A673 (cell line): ENCODE measurements around the gene ZNF341. TPM values are rescaled to one million over a fixed set of nuclear protein-coding genes. Genes with fewer than 3 reads are reported as not detected.

ENCODE experiments used
- BruUV-seq: library from RNA; stranded (reverse); fragments of 400-500 nt; replicated peaks from 2 replicates; lab custom pipeline; 2021; lab: Mats Ljungman, UMichigan
- CTCF ChIA-PET: fragments of 300-600 bp; sonication (Branson Sonifier 250); formaldehyde crosslinking; loops from one replicate; lab custom pipeline; 2022; ENCODE audit warnings: antibody characterized with exemption; lab: Charles Lee
- POLR2A ChIA-PET: fragments of 300-600 bp; sonication (Branson Sonifier 250); formaldehyde crosslinking; loops from one replicate; lab custom pipeline; 2022; ENCODE audit warnings: antibody characterized with exemption; ENCODE audit not compliant: low non-redundant PET; lab: Charles Lee
- DNase-seq: peaks from one replicate; pipeline ENCODE4 v3.0.0-alpha.2; 2015; ENCODE audit warnings: low spot score
- H3K27ac ChIP-seq: fragments of 200-600 bp; sonication (generic); 2 replicates; pipeline ENCODE4 v1.5.1; 2016; ENCODE audit warnings: mixed run types, low read depth, mild to moderate bottlenecking, mixed read lengths, antibody characterized with exemption, low read length; ENCODE audit not compliant: poor library complexity, severe bottlenecking
- H3K27me3 ChIP-seq: fragments of 200-600 bp; sonication (generic); replicated peaks from 2 replicates; pipeline ENCODE4 v1.6.1; 2017; ENCODE audit warnings: mixed run types, low read depth, mild to moderate bottlenecking, mixed read lengths, antibody characterized with exemption, low read length; ENCODE audit not compliant: insufficient read depth, poor library complexity
- H3K36me3 ChIP-seq: fragments of 200-600 bp; sonication (generic); 2 replicates; pipeline ENCODE4 v1.6.1; 2016; ENCODE audit warnings: mixed run types, mild to moderate bottlenecking, mixed read lengths, antibody characterized with exemption, low read length; ENCODE audit not compliant: insufficient read depth, poor library complexity, severe bottlenecking
- H3K4me1 ChIP-seq: fragments of 200-600 bp; sonication (generic); 2 replicates; pipeline ENCODE4 v1.6.1; 2017; ENCODE audit warnings: mixed run types, mild to moderate bottlenecking, mixed read lengths, antibody characterized with exemption, low read length; ENCODE audit not compliant: insufficient read depth, poor library complexity, severe bottlenecking
- H3K4me3 ChIP-seq: fragments of 200-600 bp; sonication (generic); 2 replicates; pipeline ENCODE4 v1.5.1; 2016; ENCODE audit warnings: low read depth, mixed run types, mild to moderate bottlenecking, mixed read lengths, low read length; ENCODE audit not compliant: poor library complexity, severe bottlenecking
- H3K9me3 ChIP-seq: fragments of 200-600 bp; sonication (generic); 2 replicates; pipeline ENCODE4 v1.6.1; 2016; ENCODE audit warnings: mixed run types, low read depth, mild to moderate bottlenecking, mixed read lengths, antibody characterized with exemption, low read length; ENCODE audit not compliant: poor library complexity, severe bottlenecking
- CTCF ChIP-seq: fragments of 300-800, 200-600 bp; sonication (generic); conservative IDR thresholded peaks from 2 replicates; pipeline ENCODE4 v1.5.1; 2017; ENCODE audit warnings: low read depth, mild to moderate bottlenecking, antibody characterized with exemption, low read length, moderate library complexity, mixed read lengths
- EZH2 ChIP-seq: fragments of 200-600 bp; sonication (generic); IDR thresholded peaks from 2 replicates; pipeline ENCODE4 v1.6.1; 2017; ENCODE audit warnings: borderline replicate concordance, low read depth, mild to moderate bottlenecking, mixed read lengths, antibody characterized with exemption, low read length; ENCODE audit not compliant: poor library complexity, severe bottlenecking
- intact Hi-C: fragments of 100-400 bp; cut with micrococcal nuclease; formaldehyde crosslinking; loops from one replicate; pipeline ENCODE4 v1.10.0; 2022; ENCODE audit not compliant: unreplicated experiment
- total RNA-seq: library from RNA; stranded (reverse); gene quantifications from 2 replicates; pipeline ENCODE4 v1.2.3, GENCODE V29; 2021

ZNF341 gene
- total RNA-seq, 1 experiment from 2014 or later, result 5.0 TPM

- no peaks in the 10 kb centered on the region for H3K9me3 ChIP-seq
- H3K36me3 ChIP-seq, result no peaks in the 10 kb centered on the region
- H3K4me1 ChIP-seq, result no peaks in the 10 kb centered on the region
- TF ChIP-seq EZH2 (no peak), CTCF (no peak)
- ChIA-PET POLR2A (no interaction called here), CTCF (no interaction called here)
- H3K27ac ChIP-seq, result no peak overlapping the region
- no TSS peak for BruUV-seq
- no peaks in the 10 kb centered on the region for H3K27me3 ChIP-seq
- H3K4me3 ChIP-seq, result no peak overlapping the region
- no peak for DNase-seq
- intact Hi-C loops, result no loop called here
Observed at GRCh38 chr20:33820362-33820761, 88.6 kb downstream of the ZNF341 start.

- no TSS peak for BruUV-seq
- Histone ChIP-seq H3K27me3 (no peaks in the 10 kb centered on the region), H3K4me3 (no peak overlapping the region), H3K4me1 (no peaks in the 10 kb centered on the region), H3K27ac (no peak overlapping the region), H3K36me3 (no peaks in the 10 kb centered on the region), H3K9me3 (no peaks in the 10 kb centered on the region)
- intact Hi-C loops, result no loop called here
- CTCF ChIA-PET, result no interaction called here
- no peak for DNase-seq
- TF ChIP-seq EZH2 (no peak), CTCF (no peak)
- POLR2A ChIA-PET, result no interaction called here
Observed at GRCh38 chr20:33821270-33821836, 89.6 kb downstream of the ZNF341 start.

DNA sequence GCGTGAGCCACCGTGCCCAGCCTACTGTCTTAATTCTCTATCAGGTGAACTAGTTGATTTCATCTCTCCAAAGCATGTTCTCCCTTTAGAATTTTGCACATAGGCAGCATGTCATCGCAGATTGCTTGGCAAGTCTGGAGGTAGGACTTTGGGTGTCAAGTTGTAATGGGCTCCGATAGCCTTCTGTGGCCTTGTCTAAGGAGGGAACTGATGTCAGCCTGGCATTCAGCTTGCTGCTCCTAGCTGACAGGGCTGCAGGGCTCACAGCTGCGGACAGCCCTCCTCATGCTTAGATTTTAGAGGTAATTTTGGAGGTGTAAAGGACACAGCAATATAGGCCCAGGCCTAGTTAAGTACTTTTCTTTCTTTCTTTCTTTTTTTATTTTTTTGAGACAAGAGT is 90.6 kb downstream of the ZNF341 start:
- H3K4me3 ChIP-seq, result no peak overlapping the region
- CTCF ChIA-PET, result interaction anchor here (1.1 kb wide), 1 partner anchor 10 kb away, joined by 3 read pairs; no protein-coding TSS in a partner anchor
- peaks cover under 1% of the 10 kb centered on the region for H3K4me1 ChIP-seq
- DNase-seq, result no peak
- no peak for TF ChIP-seq EZH2
- TF ChIP-seq CTCF, result no peak
- no peaks in the 10 kb centered on the region for H3K36me3 ChIP-seq
- BruUV-seq, result no TSS peak
- intact Hi-C loops, result no loop called here
- POLR2A ChIA-PET, result no interaction called here
- H3K27me3 ChIP-seq, result no peaks in the 10 kb centered on the region
- no peaks in the 10 kb centered on the region for H3K9me3 ChIP-seq
- H3K27ac ChIP-seq, result no peak overlapping the region
